ENCODE data around the gene GRM7. TPM values are rescaled to one million over a fixed set of nuclear protein-coding genes. Genes with fewer than 3 reads are reported as not detected.

Gene GRM7
- total RNA-seq, 1 experiment from 2014 or later, result 0.28 TPM

DNA sequence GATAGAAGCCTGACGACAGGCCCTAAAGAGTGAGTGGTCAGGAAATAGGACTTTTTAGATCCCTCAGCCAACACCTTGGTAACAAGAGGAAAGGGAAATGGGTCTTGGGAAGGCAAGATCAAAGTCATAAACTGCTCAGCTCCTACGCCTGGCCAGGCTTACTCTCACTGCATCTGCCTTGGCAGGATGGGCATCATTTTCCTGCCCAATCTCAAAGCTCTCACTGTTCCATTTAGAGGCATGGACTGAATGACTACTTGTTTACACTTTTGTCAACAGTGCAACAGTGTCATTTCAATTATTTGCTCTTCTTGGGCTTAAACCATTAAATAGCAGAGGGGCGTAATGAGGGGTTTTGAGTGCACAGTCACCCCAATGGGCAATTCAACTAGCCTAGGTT is 808.7 kb downstream of the GRM7 start:
- TF ChIP-seq, protein P1, sequence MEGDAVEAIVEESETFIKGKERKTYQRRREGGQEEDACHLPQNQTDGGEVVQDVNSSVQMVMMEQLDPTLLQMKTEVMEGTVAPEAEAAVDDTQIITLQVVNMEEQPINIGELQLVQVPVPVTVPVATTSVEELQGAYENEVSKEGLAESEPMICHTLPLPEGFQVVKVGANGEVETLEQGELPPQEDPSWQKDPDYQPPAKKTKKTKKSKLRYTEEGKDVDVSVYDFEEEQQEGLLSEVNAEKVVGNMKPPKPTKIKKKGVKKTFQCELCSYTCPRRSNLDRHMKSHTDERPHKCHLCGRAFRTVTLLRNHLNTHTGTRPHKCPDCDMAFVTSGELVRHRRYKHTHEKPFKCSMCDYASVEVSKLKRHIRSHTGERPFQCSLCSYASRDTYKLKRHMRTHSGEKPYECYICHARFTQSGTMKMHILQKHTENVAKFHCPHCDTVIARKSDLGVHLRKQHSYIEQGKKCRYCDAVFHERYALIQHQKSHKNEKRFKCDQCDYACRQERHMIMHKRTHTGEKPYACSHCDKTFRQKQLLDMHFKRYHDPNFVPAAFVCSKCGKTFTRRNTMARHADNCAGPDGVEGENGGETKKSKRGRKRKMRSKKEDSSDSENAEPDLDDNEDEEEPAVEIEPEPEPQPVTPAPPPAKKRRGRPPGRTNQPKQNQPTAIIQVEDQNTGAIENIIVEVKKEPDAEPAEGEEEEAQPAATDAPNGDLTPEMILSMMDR (conservative IDR thresholded peaks at IDR 0.05), result no peak
- H3K4me3 Mint-ChIP-seq, result no peak overlapping the region
- H3K56ac ChIP-seq (ENCODE audit: insufficient read length, low read depth, low read length), result no peak overlapping the region
- H3K79me2 ChIP-seq (ENCODE audit: insufficient read depth, low read length), result no peaks in the 10 kb centered on the region
- H3K23ac ChIP-seq (ENCODE audit: insufficient read length, low read depth, low read length), result no peak overlapping the region
- no peak overlapping the region for H2BK12ac ChIP-seq (ENCODE audit: insufficient read length, low read depth, low read length)
- no peak overlapping the region for H3K27ac Mint-ChIP-seq
- H4K91ac ChIP-seq (ENCODE audit: insufficient read length, low read depth, low read length), result no peak overlapping the region
- no peak overlapping the region for H2AK5ac ChIP-seq (ENCODE audit: insufficient read length, low read length)
- WGBS (ENCODE audit: extremely low coverage, insufficient read length, low lambda C conversion rate), result no CpG with 5 or more reads among the region's 3 CpGs
- H3K9me3 ChIP-seq (ENCODE audit: control insufficient read depth, low read depth, low read length), result no peaks in the 10 kb centered on the region
- no peak overlapping the region for H3K27ac ChIP-seq (ENCODE audit: insufficient read length, low read depth, low read length)
- H3K4me2 ChIP-seq (ENCODE audit: insufficient read depth, insufficient read length, low read length), result no peak overlapping the region
- no peak overlapping the region for H2BK15ac ChIP-seq (ENCODE audit: low read depth, low read length)
- no peak overlapping the region for H3K4ac ChIP-seq (ENCODE audit: low read depth, low read length)
- H4K5ac ChIP-seq (ENCODE audit: insufficient read length, low read depth, low read length), result no peak overlapping the region
- no peak overlapping the region for H2BK5ac ChIP-seq (ENCODE audit: insufficient read length, low read length)
- no peak overlapping the region for H3K14ac ChIP-seq (ENCODE audit: insufficient read depth, low read length)
- H3K27me3 ChIP-seq (ENCODE audit: insufficient read depth, low read length), result no peaks in the 10 kb centered on the region
- no peaks in the 10 kb centered on the region for H3K9me3 Mint-ChIP-seq
- H3T11ph ChIP-seq (ENCODE audit: low read length), result no peak overlapping the region
- no peaks in the 10 kb centered on the region for H3K4me1 ChIP-seq (ENCODE audit: insufficient read depth, low read length)
- H3K9ac ChIP-seq (ENCODE audit: extremely low read depth, insufficient read length, low read length), result no peak overlapping the region
- H3K79me1 ChIP-seq (ENCODE audit: insufficient read depth, low read depth, low read length, poor library complexity, severe bottlenecking), result no peaks in the 10 kb centered on the region
- H3K18ac ChIP-seq (ENCODE audit: insufficient read length, low read depth, low read length), result no peak overlapping the region
- H4K20me1 ChIP-seq (ENCODE audit: control insufficient read depth, insufficient read depth, insufficient read length), result no peaks in the 10 kb centered on the region
- no peaks in the 10 kb centered on the region for H3K23me2 ChIP-seq (ENCODE audit: insufficient read length, low read depth, low read length, poor library complexity, severe bottlenecking)
- H3K4me1 Mint-ChIP-seq, result no peaks in the 10 kb centered on the region
- H3K36me3 Mint-ChIP-seq (ENCODE audit: insufficient read depth in 1 of 3, low read depth in 3 of 3), result no peaks in the 10 kb centered on the region; a peak in 1 of 7 replicates
- H3K27me3 Mint-ChIP-seq (ENCODE audit: low read depth), result no peaks in the 10 kb centered on the region
- H2BK20ac ChIP-seq (ENCODE audit: low read depth, low read length, poor library complexity, severe bottlenecking), result no peak overlapping the region
- H4K8ac ChIP-seq (replicated peaks; ENCODE audit: insufficient read length, low read depth, low read length), result no peak overlapping the region
- no peak for DNase-seq
- H2BK120ac ChIP-seq (ENCODE audit: low read depth, low read length, poor library complexity, severe bottlenecking), result no peak overlapping the region
- H2AFZ ChIP-seq (ENCODE audit: low read length), result no peak overlapping the region
